ENCODE data around the gene HIP1. TPM values are rescaled to one million over a fixed set of nuclear protein-coding genes. Genes with fewer than 3 reads are reported as not detected.

Gene HIP1
- total and polyA plus RNA-seq, 9 of the 15 experiments (the other 6 are each of a cell fraction or from before 2014, with no cell fraction given) = 2.4 to 13.7 (median 9.5) TPM

DNA sequence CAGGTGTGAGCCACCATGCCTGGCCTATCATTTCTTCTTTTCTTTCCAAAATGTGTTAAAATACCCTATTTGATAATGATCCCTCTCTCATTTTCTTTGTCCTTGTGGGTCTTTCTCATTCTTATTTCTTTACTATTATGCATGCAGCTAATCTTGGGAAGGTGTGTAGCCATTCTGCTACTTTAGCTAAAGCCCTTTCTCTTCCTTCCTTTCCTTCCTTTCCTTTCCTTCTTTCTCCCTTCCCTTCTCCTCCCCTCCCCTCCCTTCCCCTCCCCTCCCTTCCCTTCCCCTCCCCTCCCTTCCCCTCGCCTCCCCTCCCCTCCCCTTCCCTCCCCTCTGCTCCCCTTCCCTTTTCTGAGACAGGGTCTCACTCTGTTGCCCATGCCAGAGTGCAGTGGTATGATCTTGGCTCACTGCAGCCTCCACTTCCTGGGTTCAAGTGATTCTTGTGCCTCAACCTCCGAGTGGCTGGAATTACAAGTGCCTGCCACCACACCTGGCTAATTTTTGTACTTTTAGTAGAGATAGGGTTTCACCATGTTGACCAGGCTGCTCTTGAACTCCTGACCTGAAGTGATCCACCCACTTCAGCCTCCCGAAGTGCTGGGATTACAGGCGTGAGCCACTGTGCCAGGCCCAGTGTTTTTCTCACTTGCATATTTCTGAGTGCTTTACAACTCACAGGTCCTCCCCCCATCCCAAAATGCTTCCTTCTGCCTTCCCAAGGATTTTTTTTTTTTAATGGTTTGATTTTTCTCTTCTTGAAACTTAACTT is 42.3 kb downstream of the HIP1 start:
- WGBS (ENCODE audit: insufficient coverage, low coverage, missing lambda C conversion rate) = 68% methylated on average over 3 of the region's 4 CpGs
- Histone ChIP-seq H3K9me3 (replicated peaks; ENCODE audit: control insufficient read depth, insufficient read depth, low read depth, low read length) (no peaks in the 10 kb centered on the region), H3K27ac (ENCODE audit: extremely low read depth, low read depth, low read length) (no peak overlapping the region), H3K9ac (ENCODE audit: insufficient read depth in 1 of 2, low read depth in 2 of 2, low read length in 2 of 2) (no peak overlapping the region), H3K79me2 (ENCODE audit: control insufficient read depth, insufficient read depth, low read length) (no peaks in the 10 kb centered on the region), H3K27me3 (ENCODE audit: control insufficient read depth in 2 of 2, insufficient read depth in 2 of 2, low read length in 2 of 2) (no peaks in the 10 kb centered on the region), H3K36me3 (ENCODE audit: control insufficient read depth, insufficient read depth, low read length) (no peaks in the 10 kb centered on the region), H3K4me3 (no peak overlapping the region), H3K4me1 (replicated peaks in 1 of 2; ENCODE audit: control insufficient read depth in 2 of 2, insufficient read depth in 2 of 2, low read length in 2 of 2) (peaks cover 5 to 9% of the 10 kb centered on the region in 2 experiments; a peak in 4 of 5 replicates), H3K9me1 (ENCODE audit: control insufficient read depth, insufficient read depth, low read length) (no peaks in the 10 kb centered on the region), H4K20me1 (replicated peaks; ENCODE audit: control insufficient read depth, insufficient read depth, low read length) (no peaks in the 10 kb centered on the region), H2AFZ (ENCODE audit: low read depth, low read length) (no peak overlapping the region), H3K4me2 (ENCODE audit: insufficient read depth, low read length) (no peak overlapping the region)
- no peak for FAIRE-seq
- intact Hi-C loops (cut with micrococcal nuclease) = no loop called here
- ChIA-PET POLR2A (interaction anchor here (0.6 kb wide), 1 partner anchor 10 kb away, joined by 3 read pairs; no protein-coding TSS in a partner anchor), CTCF (ENCODE audit: low intra/inter-chr PET ratio) (no interaction called here)
- TF ChIP-seq, protein P1, sequence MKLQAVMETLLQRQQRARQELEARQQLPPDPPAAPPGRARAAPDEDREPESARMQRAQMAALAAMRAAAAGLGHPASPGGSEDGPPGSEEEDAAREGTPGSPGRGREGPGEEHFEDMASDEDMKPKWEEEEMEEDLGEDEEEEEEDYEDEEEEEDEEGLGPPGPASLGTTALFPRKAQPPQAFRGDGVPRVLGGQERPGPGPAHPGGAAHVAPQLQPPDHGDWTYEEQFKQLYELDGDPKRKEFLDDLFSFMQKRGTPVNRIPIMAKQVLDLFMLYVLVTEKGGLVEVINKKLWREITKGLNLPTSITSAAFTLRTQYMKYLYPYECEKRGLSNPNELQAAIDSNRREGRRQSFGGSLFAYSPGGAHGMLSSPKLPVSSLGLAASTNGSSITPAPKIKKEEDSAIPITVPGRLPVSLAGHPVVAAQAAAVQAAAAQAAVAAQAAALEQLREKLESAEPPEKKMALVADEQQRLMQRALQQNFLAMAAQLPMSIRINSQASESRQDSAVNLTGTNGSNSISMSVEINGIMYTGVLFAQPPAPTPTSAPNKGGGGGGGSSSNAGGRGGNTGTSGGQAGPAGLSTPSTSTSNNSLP (IDR thresholded peaks at IDR 0.05; ENCODE audit: borderline replicate concordance, low read depth, low read length) = no peak
- TF ChIP-seq HNRNPK (IDR thresholded peaks at IDR 0.05; ENCODE audit: low read depth, low read length, poor library complexity, severe bottlenecking) = peak; percentile 19
- DNase-seq (ENCODE audit: extremely low read depth in 1 of 4, low spot score in 3 of 4) = no peak
- BruUV-seq (replicated peaks) = no TSS peak
- ATAC-seq = no peak
- in situ Hi-C loops (cut with MboI) = no loop called here
